B cell (primary cell): ENCODE data around the gene DUSP7. TPM values are rescaled to one million over a fixed set of nuclear protein-coding genes. Genes with fewer than 3 reads are reported as not detected.

ENCODE experiments used
- ATAC-seq: fragments of 200-7000 bp; cut with Tn5 transposase; one replicate; pipeline ENCODE4 v1.10.0; 2021; ENCODE audit warnings: low read depth, mild to moderate bottlenecking, moderate number of reproducible peaks, moderate library complexity
- CTCF ChIA-PET: fragments of 350-600 bp; sonication (Branson Sonifier 250); formaldehyde crosslinking; loops from one replicate; lab custom pipeline; 2021; ENCODE audit warnings: antibody characterized with exemption, inconsistent platforms; lab: Charles Lee
- POLR2A ChIA-PET: fragments of 350-600 bp; sonication (Branson Sonifier 250); formaldehyde crosslinking; loops from one replicate; lab custom pipeline; 2021; ENCODE audit warnings: antibody characterized with exemption; lab: Charles Lee
- DNase-seq: peaks from one replicate; pipeline ENCODE4 v3.0.0; 2013
- H2AFZ ChIP-seq: 2 replicates; pipeline ENCODE4 v1.6.1; 2012; ENCODE audit warnings: mild to moderate bottlenecking, low read depth, low read length; ENCODE audit not compliant: insufficient read depth, poor library complexity, severe bottlenecking
- H3K27ac ChIP-seq, 2 donors: 1 replicate in 1 of 2; 2 replicates in 1 of 2; pipeline ENCODE4 v1.5.1; 2012 to 2013; ENCODE audit warnings: low read length in 2 of 2, mild to moderate bottlenecking in 2 of 2, moderate library complexity in 1 of 2
- H3K27me3 ChIP-seq, 4 experiments: fragments of 200-600 bp in 1 of 4; sonication (generic) in 1 of 4; replicated peaks in 1 of 4; 1 replicate in 2 of 4; 2 replicates in 2 of 4; pipeline versions ENCODE4 v1.6.1 to v1.7.0; 2013 to 2016; ENCODE audit warnings: low read length in 3 of 4, mild to moderate bottlenecking in 2 of 4, mixed read lengths in 1 of 4, moderate library complexity in 1 of 4; ENCODE audit not compliant: insufficient read depth in 4 of 4, control insufficient read depth in 3 of 4; ENCODE audit errors: control extremely low read depth in 1 of 4
- H3K36me3 ChIP-seq, 2 experiments: replicated peaks in 1 of 2; 1 replicate in 1 of 2; 2 replicates in 1 of 2; pipeline versions ENCODE4 v1.6.1 to v1.7.1; 2013; ENCODE audit warnings: low read length in 1 of 2; ENCODE audit not compliant: insufficient read depth in 2 of 2, control insufficient read depth in 1 of 2; ENCODE audit errors: control extremely low read depth in 1 of 2, extremely low read depth in 1 of 2
- H3K4me1 ChIP-seq, 2 donors: fragments of 200-600 bp in 1 of 2; sonication (generic) in 1 of 2; 1 replicate in 1 of 2; 2 replicates in 1 of 2; pipeline versions ENCODE4 v1.5.1 to v1.6.1; 2013 to 2017; ENCODE audit warnings: low read length in 2 of 2; ENCODE audit not compliant: control insufficient read depth in 2 of 2, insufficient read depth in 2 of 2
- H3K4me2 ChIP-seq: replicated peaks from 2 replicates; pipeline ENCODE3; 2012; ENCODE audit warnings: mild to moderate bottlenecking, low read depth, low read length; ENCODE audit not compliant: poor library complexity, severe bottlenecking
- H3K4me3 ChIP-seq, 5 experiments: fragments of 200-600 bp in 1 of 5; sonication (generic) in 1 of 5; 1 replicate in 3 of 5; 2 replicates in 2 of 5; pipeline versions ENCODE4 v1.5.1 to v1.7.0; 2011 to 2016; ENCODE audit warnings: low read length in 4 of 5, mild to moderate bottlenecking in 4 of 5, low read depth in 2 of 5, control low read depth in 1 of 5, moderate library complexity in 1 of 5; ENCODE audit not compliant: insufficient read depth in 1 of 5; ENCODE audit errors: control extremely low read depth in 1 of 5, extremely low read depth in 1 of 5
- H3K79me2 ChIP-seq: fragments of 200-600 bp; sonication (generic); one replicate; pipeline ENCODE4 v1.6.0; 2016; ENCODE audit warnings: low read length; ENCODE audit not compliant: control insufficient read depth, insufficient read depth
- H3K9ac ChIP-seq: fragments of 200-600 bp; sonication (generic); 2 replicates; pipeline ENCODE4 v1.6.1; 2017; ENCODE audit warnings: mild to moderate bottlenecking, low read length, moderate library complexity
- H3K9me3 ChIP-seq, 3 donors: one replicate each; pipeline versions ENCODE4 v1.6.1 to v1.7.1; 2013; ENCODE audit warnings: low read length in 2 of 3; ENCODE audit not compliant: control insufficient read depth in 2 of 3, insufficient read depth in 1 of 3; ENCODE audit errors: control extremely low read depth in 1 of 3
- H4K20me1 ChIP-seq: 2 replicates; pipeline ENCODE4 v1.6.0; 2012; ENCODE audit warnings: mild to moderate bottlenecking, low read length; ENCODE audit not compliant: insufficient read depth, control insufficient read depth, poor library complexity, severe bottlenecking
- H3K27ac Mint-ChIP-seq: one replicate; pipeline ENCODE4 v1.8.0; 2021; ENCODE audit warnings: mixed read lengths
- H3K27me3 Mint-ChIP-seq: one replicate; pipeline ENCODE4 v1.8.0; 2021; ENCODE audit warnings: mixed read lengths
- H3K4me1 Mint-ChIP-seq: one replicate; pipeline ENCODE4 v1.8.0; 2021; ENCODE audit warnings: mixed read lengths
- H3K4me3 Mint-ChIP-seq: one replicate; pipeline ENCODE4 v1.8.0; 2021; ENCODE audit warnings: mixed read lengths
- H3K9me3 Mint-ChIP-seq: one replicate; pipeline ENCODE4 v1.8.0; 2022; ENCODE audit warnings: mixed read lengths; ENCODE audit not compliant: insufficient read depth
- EZH2 ChIP-seq: IDR thresholded peaks from 2 replicates; pipeline ENCODE4 v1.6.1; 2012; ENCODE audit warnings: borderline replicate concordance, low read depth, mild to moderate bottlenecking, moderate library complexity, low read length; ENCODE audit not compliant: insufficient read depth, poor library complexity, severe bottlenecking
- WGBS: methylation state at CpG from one replicate; pipeline ENCODE4 v1.1.5; 2013; ENCODE audit warnings: missing lambda C conversion rate; ENCODE audit not compliant: insufficient coverage; 5-methylcytosine and 5-hydroxymethylcytosine counted together
- intact Hi-C: fragments of 100-400 bp; cut with micrococcal nuclease; formaldehyde crosslinking; loops from one replicate; pipeline ENCODE4 v1.10.0; 2022
- polyA plus RNA-seq: library from polyadenylated mRNA; depleted of rRNA; stranded (reverse); fragments of >200 nt; gene quantifications from 2 replicates; pipeline ENCODE4 v1.2.3, GENCODE V29; 2012
- total RNA-seq, 2 donors: library from RNA; stranded (reverse); fragments of 120-200 nt in 1 of 2; gene quantifications; 1 replicate in 1 of 2; 2 replicates in 1 of 2; pipeline versions ENCODE4 v1.2.3 to v1.2.4, GENCODE V29; 2013 to 2022
- TF ChIP-seq, protein P1 (sequence below): fragments of 200-600 bp; IDR thresholded peaks from one replicate; pipeline ENCODE4 v1.8.0; 2022; ENCODE audit warnings: antibody characterized with exemption, mild to moderate bottlenecking

The DUSP7 gene
- total and polyA plus RNA-seq, 2 donors (not counting 1 experiment from before 2014, with no cell fraction given), result 5.1 to 6.9 TPM

DNA sequence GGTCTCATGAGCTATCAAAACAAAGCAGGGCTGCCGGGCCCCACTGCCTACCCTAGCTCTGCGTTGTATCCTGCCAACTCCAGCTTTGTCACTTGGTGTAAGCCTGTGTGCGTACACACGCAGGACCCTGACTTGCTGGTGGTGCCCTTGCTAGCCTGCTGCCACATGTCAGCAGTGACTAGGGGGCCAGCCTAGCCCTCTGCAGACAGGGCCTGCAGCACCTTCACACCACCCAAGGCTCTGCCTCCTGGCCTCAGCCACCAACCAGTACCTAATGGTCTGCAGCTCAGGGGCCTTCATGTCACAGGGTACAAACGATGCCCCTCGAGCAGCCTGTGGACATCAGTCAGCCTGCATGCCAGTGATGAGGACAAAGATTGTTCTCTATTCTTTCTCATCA lies 30.1 kb upstream of the DUSP7 start:
- H4K20me1 ChIP-seq, result no peaks in the 10 kb centered on the region
- no peaks in the 10 kb centered on the region for H3K79me2 ChIP-seq
- ChIA-PET CTCF (no interaction called here), POLR2A (no interaction called here)
- H3K4me3 ChIP-seq, result no peak overlapping the region
- Mint-ChIP-seq H3K27me3 (no peaks in the 10 kb centered on the region), H3K9me3 (no peaks in the 10 kb centered on the region), H3K27ac (no peak overlapping the region), H3K4me3 (no peak overlapping the region), H3K4me1 (peaks cover 9% of the 10 kb centered on the region)
- no peak overlapping the region for H3K27ac ChIP-seq
- WGBS, result 97% methylated on average over 6 of the region's 6 CpGs
- intact Hi-C loops, result no loop called here
- H3K4me1 ChIP-seq, result peaks cover 0 to 6% of the 10 kb centered on the region in 2 donors
- H3K4me2 ChIP-seq, result no peak overlapping the region
- DNase-seq, result no peak
- no peaks in the 10 kb centered on the region for H3K9me3 ChIP-seq
- H3K9ac ChIP-seq, result no peak overlapping the region
- H2AFZ ChIP-seq, result no peak overlapping the region
- no peaks in the 10 kb centered on the region for H3K36me3 ChIP-seq
- H3K27me3 ChIP-seq, result no peaks in the 10 kb centered on the region
- TF ChIP-seq, protein P1, sequence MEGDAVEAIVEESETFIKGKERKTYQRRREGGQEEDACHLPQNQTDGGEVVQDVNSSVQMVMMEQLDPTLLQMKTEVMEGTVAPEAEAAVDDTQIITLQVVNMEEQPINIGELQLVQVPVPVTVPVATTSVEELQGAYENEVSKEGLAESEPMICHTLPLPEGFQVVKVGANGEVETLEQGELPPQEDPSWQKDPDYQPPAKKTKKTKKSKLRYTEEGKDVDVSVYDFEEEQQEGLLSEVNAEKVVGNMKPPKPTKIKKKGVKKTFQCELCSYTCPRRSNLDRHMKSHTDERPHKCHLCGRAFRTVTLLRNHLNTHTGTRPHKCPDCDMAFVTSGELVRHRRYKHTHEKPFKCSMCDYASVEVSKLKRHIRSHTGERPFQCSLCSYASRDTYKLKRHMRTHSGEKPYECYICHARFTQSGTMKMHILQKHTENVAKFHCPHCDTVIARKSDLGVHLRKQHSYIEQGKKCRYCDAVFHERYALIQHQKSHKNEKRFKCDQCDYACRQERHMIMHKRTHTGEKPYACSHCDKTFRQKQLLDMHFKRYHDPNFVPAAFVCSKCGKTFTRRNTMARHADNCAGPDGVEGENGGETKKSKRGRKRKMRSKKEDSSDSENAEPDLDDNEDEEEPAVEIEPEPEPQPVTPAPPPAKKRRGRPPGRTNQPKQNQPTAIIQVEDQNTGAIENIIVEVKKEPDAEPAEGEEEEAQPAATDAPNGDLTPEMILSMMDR, result no peak
- no peak for TF ChIP-seq EZH2
- no peak for ATAC-seq

GRCh38 chr3:52085681-52086282 lies 29.4 kb upstream of the DUSP7 start:
- no peak overlapping the region for H2AFZ ChIP-seq
- no peaks in the 10 kb centered on the region for H3K9me3 ChIP-seq
- no peak for TF ChIP-seq EZH2
- TF ChIP-seq, protein P1, result no peak
- DNase-seq (no peak), ATAC-seq (no peak)
- H3K27me3 ChIP-seq, result no peaks in the 10 kb centered on the region
- H3K4me1 ChIP-seq, result peaks cover 0 to 6% of the 10 kb centered on the region in 2 donors
- no peak overlapping the region for H3K4me3 ChIP-seq
- H3K4me3 Mint-ChIP-seq, result no peak overlapping the region
- no peak overlapping the region for H3K27ac ChIP-seq
- WGBS, result 51% methylated on average over 6 of the region's 10 CpGs
- no peak overlapping the region for H3K4me2 ChIP-seq
- H3K27ac Mint-ChIP-seq, result no peak overlapping the region
- no peaks in the 10 kb centered on the region for H3K9me3 Mint-ChIP-seq
- no peaks in the 10 kb centered on the region for H3K27me3 Mint-ChIP-seq
- no peaks in the 10 kb centered on the region for H4K20me1 ChIP-seq
- H3K36me3 ChIP-seq, result no peaks in the 10 kb centered on the region
- intact Hi-C loops, result no loop called here
- H3K79me2 ChIP-seq, result no peaks in the 10 kb centered on the region
- no peak overlapping the region for H3K9ac ChIP-seq
- ChIA-PET CTCF (no interaction called here), POLR2A (no interaction called here)
- H3K4me1 Mint-ChIP-seq, result peaks cover 9% of the 10 kb centered on the region
